Measurements from ENCODE around the gene FIZ1.

FIZ1 gene

GRCh38 chr19:55635334-55635717 is 36.0 kb upstream of the FIZ1 start:
- TF ChIP-seq, protein P1, sequence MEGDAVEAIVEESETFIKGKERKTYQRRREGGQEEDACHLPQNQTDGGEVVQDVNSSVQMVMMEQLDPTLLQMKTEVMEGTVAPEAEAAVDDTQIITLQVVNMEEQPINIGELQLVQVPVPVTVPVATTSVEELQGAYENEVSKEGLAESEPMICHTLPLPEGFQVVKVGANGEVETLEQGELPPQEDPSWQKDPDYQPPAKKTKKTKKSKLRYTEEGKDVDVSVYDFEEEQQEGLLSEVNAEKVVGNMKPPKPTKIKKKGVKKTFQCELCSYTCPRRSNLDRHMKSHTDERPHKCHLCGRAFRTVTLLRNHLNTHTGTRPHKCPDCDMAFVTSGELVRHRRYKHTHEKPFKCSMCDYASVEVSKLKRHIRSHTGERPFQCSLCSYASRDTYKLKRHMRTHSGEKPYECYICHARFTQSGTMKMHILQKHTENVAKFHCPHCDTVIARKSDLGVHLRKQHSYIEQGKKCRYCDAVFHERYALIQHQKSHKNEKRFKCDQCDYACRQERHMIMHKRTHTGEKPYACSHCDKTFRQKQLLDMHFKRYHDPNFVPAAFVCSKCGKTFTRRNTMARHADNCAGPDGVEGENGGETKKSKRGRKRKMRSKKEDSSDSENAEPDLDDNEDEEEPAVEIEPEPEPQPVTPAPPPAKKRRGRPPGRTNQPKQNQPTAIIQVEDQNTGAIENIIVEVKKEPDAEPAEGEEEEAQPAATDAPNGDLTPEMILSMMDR (conservative IDR thresholded peaks at IDR 0.05; ENCODE audit: low read depth, low read length) = no peak
- no peak for DNase-seq (ENCODE audit: low read depth)
- peak overlapping the region; percentile 100 for H3K4me3 ChIP-seq (ENCODE audit: low read depth, low read length)

GRCh38 chr19:55633861-55634260 is 34.5 kb upstream of the FIZ1 start:
- DNase-seq (ENCODE audit: low read depth) = no peak
- H3K4me3 ChIP-seq (ENCODE audit: low read depth, low read length) = no peak overlapping the region
- TF ChIP-seq, protein P1 (conservative IDR thresholded peaks at IDR 0.05; ENCODE audit: low read depth, low read length) = no peak

GRCh38 chr19:55632463-55632834 is 33.1 kb upstream of the FIZ1 start:
- TF ChIP-seq, protein P1 (conservative IDR thresholded peaks at IDR 0.05; ENCODE audit: low read depth, low read length) = peak; percentile 82
- DNase-seq (ENCODE audit: low read depth) = peak; percentile 99
- no peak overlapping the region for H3K4me3 ChIP-seq (ENCODE audit: low read depth, low read length)

- no peak overlapping the region for H3K4me3 ChIP-seq (ENCODE audit: low read depth, low read length)
These were observed 27.0 kb upstream of the FIZ1 start for GRCh38 chr19:55626350-55626749.

DNA sequence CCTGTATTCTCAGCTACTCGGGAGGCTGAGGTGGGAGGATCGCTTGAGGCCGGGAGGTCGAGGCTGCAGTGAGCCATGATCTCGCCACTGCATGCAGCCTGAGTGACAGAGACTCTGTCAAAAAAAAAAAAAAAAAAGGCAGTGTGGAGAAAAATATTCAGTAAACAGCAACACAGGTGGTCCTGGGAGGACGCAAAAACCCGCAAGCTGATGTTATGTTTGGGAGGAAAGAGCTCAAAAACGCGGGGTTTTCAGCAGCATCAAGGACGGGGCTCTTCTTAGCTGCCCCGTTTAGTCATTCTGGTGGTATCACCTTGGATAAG is 25.6 kb upstream of the FIZ1 start:
- no peak for DNase-seq (ENCODE audit: low read depth)
- TF ChIP-seq, protein P1 (conservative IDR thresholded peaks at IDR 0.05; ENCODE audit: low read depth, low read length) = no peak
- peak overlapping the region; percentile 87 for H3K4me3 ChIP-seq (ENCODE audit: low read depth, low read length)

More at GRCh38 chr19:55626350-55626749, 27.0 kb upstream of the FIZ1 start:
- no peak for DNase-seq (ENCODE audit: low read depth)
- TF ChIP-seq, protein P1 (conservative IDR thresholded peaks at IDR 0.05; ENCODE audit: low read depth, low read length) = no peak

DNA sequence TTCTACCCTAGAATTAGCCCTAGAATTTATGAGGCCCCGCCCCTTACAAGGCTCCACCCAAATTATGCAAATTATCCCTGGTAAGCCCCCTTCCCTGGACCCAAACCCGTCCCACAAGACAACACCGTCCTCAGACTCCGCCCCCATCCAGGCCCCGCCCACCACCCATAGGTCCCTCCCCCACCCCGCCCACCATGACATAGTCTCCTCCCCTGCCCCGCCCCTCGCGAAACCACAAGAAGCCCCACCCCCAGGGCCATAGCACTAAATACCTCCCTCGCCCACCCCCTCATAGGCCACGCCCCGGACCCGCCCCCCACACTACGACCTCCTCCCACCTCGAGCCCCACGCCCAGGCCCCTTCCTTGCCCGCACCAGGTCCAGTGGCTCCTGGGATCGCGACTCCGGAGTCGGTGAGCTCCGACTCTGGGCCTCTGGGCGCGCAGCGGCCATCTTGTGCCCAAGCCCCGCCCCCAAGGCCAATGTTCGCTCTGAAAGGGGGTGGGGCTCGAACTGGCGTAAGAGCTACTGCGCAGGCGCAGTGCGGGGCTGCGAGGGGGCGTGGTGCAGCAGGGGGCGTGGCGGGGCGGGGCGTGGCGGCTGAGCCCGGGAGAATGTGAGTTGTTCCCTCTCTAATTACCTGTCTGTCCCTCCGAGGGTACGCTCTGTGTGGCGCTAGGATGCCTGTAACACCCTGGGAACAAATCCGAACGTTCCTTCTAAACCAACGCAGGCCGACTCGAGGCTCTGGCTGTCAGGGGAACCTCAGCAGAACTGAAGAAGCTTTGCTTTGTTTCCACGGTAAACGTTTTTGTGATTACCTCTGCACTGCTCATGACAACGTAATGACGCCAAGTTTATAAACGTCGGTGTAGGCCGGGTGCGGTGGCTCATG is 25.0 kb upstream of the FIZ1 start, which contains the start of gene ZNF784:
Gene ZNF784, minus strand, starts transcription at position 458 of the 895 bp plus-strand sequence. Its CDS starts 5 bp downstream, at position 453.
- peak; percentile 95 for DNase-seq (ENCODE audit: low read depth)
- TF ChIP-seq, protein P1 (conservative IDR thresholded peaks at IDR 0.05; ENCODE audit: low read depth, low read length) = no peak
- peak within 1 kb of the TSS; percentile 87 for H3K4me3 ChIP-seq (ENCODE audit: low read depth, low read length)

DNA sequence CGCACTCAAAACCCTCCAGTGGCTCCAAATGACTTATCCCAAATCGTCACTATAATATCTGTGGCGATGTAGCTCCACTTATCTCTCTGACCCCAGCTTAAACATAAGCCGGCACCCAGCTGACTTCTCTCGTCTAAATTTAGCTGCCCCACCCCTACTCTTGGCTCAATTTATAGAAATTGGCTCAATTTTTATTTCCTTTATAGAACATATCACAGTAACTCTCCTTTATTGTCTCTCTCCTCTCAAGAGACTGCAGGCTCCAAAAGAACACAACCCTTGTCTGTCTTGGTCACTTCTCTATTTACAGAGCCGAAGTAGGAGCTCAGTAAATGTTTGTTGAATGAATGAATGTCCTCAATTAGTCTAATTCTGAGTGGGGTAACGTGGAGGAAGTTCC is 24.2 kb upstream of the FIZ1 start:
- no peak overlapping the region for H3K4me3 ChIP-seq (ENCODE audit: low read depth, low read length)
- no peak for DNase-seq (ENCODE audit: low read depth)

More for the DNA sequence above, 24.2 kb upstream of the FIZ1 start:
- TF ChIP-seq, protein P1 (conservative IDR thresholded peaks at IDR 0.05; ENCODE audit: low read depth, low read length) = no peak
